DOHH2 (cell line): ENCODE results near the gene DHX40.
"Not testable (repeated sequence)": the region's sequence is repeated elsewhere in the genome, so short reads cannot be mapped to it uniquely, and the experiment has no call there.

ENCODE experiments used
- H3F3A ChIP-seq: fragments of 200-600 bp; sonication (generic), shearing (Covaris generic); 2 replicates; pipeline ENCODE4 v1.6.0; 2016; ENCODE audit warnings: antibody characterized with exemption, mild to moderate bottlenecking; ENCODE audit not compliant: control insufficient read depth, insufficient read depth
- H3K27ac ChIP-seq: fragments of 200-600 bp; sonication (generic); 2 replicates; pipeline ENCODE4 v1.5.1; 2014; ENCODE audit warnings: low read depth, mild to moderate bottlenecking, low read length, moderate library complexity
- H3K27me3 ChIP-seq: fragments of 200-600 bp; sonication (generic); 2 replicates; pipeline ENCODE4 v1.6.1; 2014; ENCODE audit warnings: mild to moderate bottlenecking, low read length, mixed read lengths; ENCODE audit not compliant: control insufficient read depth
- H3K36me3 ChIP-seq: fragments of 200-600 bp; sonication (generic); 2 replicates; pipeline ENCODE4 v1.6.1; 2014; ENCODE audit warnings: mild to moderate bottlenecking, low read length, moderate library complexity, mixed read lengths; ENCODE audit not compliant: control insufficient read depth
- H3K4me1 ChIP-seq: fragments of 200-600 bp; sonication (generic); 2 replicates; pipeline ENCODE4 v1.6.1; 2014; ENCODE audit warnings: mild to moderate bottlenecking, low read length, mixed read lengths; ENCODE audit not compliant: control insufficient read depth
- H3K4me2 ChIP-seq: fragments of 200-600 bp; sonication (generic); 2 replicates; pipeline ENCODE4 v1.6.0; 2014; ENCODE audit warnings: mild to moderate bottlenecking, low read length, moderate library complexity
- H3K4me3 ChIP-seq: fragments of 200-600 bp; sonication (generic); 2 replicates; pipeline ENCODE4 v1.5.1; 2014; ENCODE audit warnings: mild to moderate bottlenecking, low read length, mixed read lengths
- H3K79me2 ChIP-seq: fragments of 200-600 bp; sonication (generic); 2 replicates; pipeline ENCODE4 v1.6.1; 2014; ENCODE audit warnings: mild to moderate bottlenecking, low read length, mixed read lengths; ENCODE audit not compliant: control insufficient read depth
- H3K9me2 ChIP-seq: fragments of 200-600 bp; sonication (generic); replicated peaks from 2 replicates; pipeline ENCODE4 v1.6.1; 2014; ENCODE audit warnings: mild to moderate bottlenecking, low read length, mixed read lengths; ENCODE audit not compliant: control insufficient read depth
- H3K9me3 ChIP-seq: fragments of 200-600 bp; sonication (generic); 2 replicates; pipeline ENCODE4 v1.6.1; 2014; ENCODE audit warnings: antibody characterized with exemption, low read length, mixed read lengths; ENCODE audit not compliant: control insufficient read depth, insufficient read depth
- H4K20me1 ChIP-seq: fragments of 200-600 bp; sonication (generic); 2 replicates; pipeline ENCODE4 v1.6.0; 2014; ENCODE audit warnings: low read depth, mild to moderate bottlenecking, antibody characterized with exemption, low read length, moderate library complexity; ENCODE audit not compliant: control insufficient read depth, insufficient read depth
- CTCF ChIP-seq: fragments of 200-600 bp; sonication (generic); IDR thresholded peaks from one replicate; pipeline ENCODE4 v1.5.1; 2014; ENCODE audit warnings: antibody characterized with exemption, mild to moderate bottlenecking, low read depth, low read length; ENCODE audit not compliant: poor library complexity, severe bottlenecking
- EZH2phosphoT487 ChIP-seq: fragments of 200-600 bp; sonication (generic); IDR thresholded peaks from 2 replicates; pipeline ENCODE4 v1.6.1; 2017; ENCODE audit warnings: borderline replicate concordance, mild to moderate bottlenecking, antibody characterized with exemption, low read length, moderate library complexity, mixed read lengths

The DHX40 gene

GRCh38 chr17:59542960-59543635, 22.3 kb upstream of the DHX40 start:
- Histone ChIP-seq H4K20me1 (no peaks in the 10 kb centered on the region), H3K4me2 (no peak overlapping the region), H3K9me2 (no peaks in the 10 kb centered on the region), H3K27me3 (0 out of 2 replicates have a peak, but pooled peaks cover 4% of the 10 kb centered on the region), H3K9me3 (no peaks in the 10 kb centered on the region), H3K79me2 (no peaks in the 10 kb centered on the region), H3K4me3 (no peak overlapping the region), H3F3A (no peaks in the 10 kb centered on the region), H3K36me3 (no peaks in the 10 kb centered on the region), H3K4me1 (peaks cover 3% of the 10 kb centered on the region; the same call in 1 of the 2 replicates), H3K27ac (no peak overlapping the region)
- TF ChIP-seq EZH2phosphoT487 (no peak), CTCF (no peak)

- Histone ChIP-seq H3K36me3 (no peaks in the 10 kb centered on the region), H3K4me3 (no peak overlapping the region), H3K79me2 (no peaks in the 10 kb centered on the region), H3K27ac (no peak overlapping the region), H3K9me3 (no peaks in the 10 kb centered on the region), H3K4me2 (no peak overlapping the region), H4K20me1 (no peaks in the 10 kb centered on the region), H3F3A (no peaks in the 10 kb centered on the region), H3K4me1 (no peaks in the 10 kb centered on the region; the same call in 1 of the 2 replicates), H3K9me2 (no peaks in the 10 kb centered on the region), H3K27me3 (0 out of 2 replicates have a peak, but pooled peaks cover 4% of the 10 kb centered on the region)
- TF ChIP-seq CTCF: no peak
- no peak for TF ChIP-seq EZH2phosphoT487
Observed at GRCh38 chr17:59545942-59546341, 19.5 kb upstream of the DHX40 start.

- TF ChIP-seq CTCF (no peak), EZH2phosphoT487 (no peak)
- H3K27me3 ChIP-seq: no peaks in the 10 kb centered on the region
- H3K4me3 ChIP-seq: no peak overlapping the region
- H3K9me2 ChIP-seq: no peaks in the 10 kb centered on the region
- no peaks in the 10 kb centered on the region for H3F3A ChIP-seq
- no peaks in the 10 kb centered on the region for H3K36me3 ChIP-seq
- H3K4me2 ChIP-seq: no peak overlapping the region
- no peaks in the 10 kb centered on the region for H3K9me3 ChIP-seq
- H3K79me2 ChIP-seq: no peaks in the 10 kb centered on the region
- no peaks in the 10 kb centered on the region; the same call in 1 of the 2 replicates for H3K4me1 ChIP-seq
- no peaks in the 10 kb centered on the region for H4K20me1 ChIP-seq
- H3K27ac ChIP-seq: no peak overlapping the region
Observed at GRCh38 chr17:59547131-59547915, 18.1 kb upstream of the DHX40 start.

- not testable (repeated sequence) for H4K20me1 ChIP-seq, H3K9me3 ChIP-seq, H3F3A ChIP-seq, H3K4me3 ChIP-seq, H3K4me1 ChIP-seq, H3K27me3 ChIP-seq, H3K4me2 ChIP-seq, H3K27ac ChIP-seq, H3K9me2 ChIP-seq, H3K79me2 ChIP-seq, H3K36me3 ChIP-seq
Observed at GRCh38 chr17:59548985-59549384, 16.4 kb upstream of the DHX40 start.
